Cardiac muscle cell (in vitro differentiated cells and primary cell): ENCODE data around the gene YEATS4. TPM values are rescaled to one million over a fixed set of nuclear protein-coding genes. Genes with fewer than 3 reads are reported as not detected.

Experiments
- DNase-seq, 2 donors: peaks; one replicate each; pipeline versions ENCODE4 v3.0.0 to v3.0.0-alpha.2; 2010 to 2017; ENCODE audit warnings: low read depth in 1 of 2, low spot score in 1 of 2
- H3K27ac ChIP-seq: fragments of 200-600 bp; sonication (generic); 2 replicates; pipeline ENCODE4 v1.5.1; 2016
- H3K27me3 ChIP-seq: fragments of 200-600 bp; sonication (generic); 2 replicates; pipeline ENCODE4 v1.6.0; 2016; ENCODE audit warnings: control low read depth
- H3K36me3 ChIP-seq: fragments of 200-600 bp; sonication (generic); 2 replicates; pipeline ENCODE4 v1.5.1; 2016; ENCODE audit warnings: control low read depth
- H3K4me1 ChIP-seq: fragments of 200-600 bp; sonication (generic); 2 replicates; pipeline ENCODE4 v1.8.1; 2017; ENCODE audit warnings: low read depth, mild to moderate bottlenecking, mixed run types
- H3K4me3 ChIP-seq: fragments of 200-600 bp; sonication (generic); 2 replicates; pipeline ENCODE4 v1.5.1; 2016; ENCODE audit warnings: mild to moderate bottlenecking
- H3K9me3 ChIP-seq: fragments of 200-600 bp; sonication (generic); 2 replicates; pipeline ENCODE4 v1.5.1; 2017; ENCODE audit warnings: low read depth, mild to moderate bottlenecking, control low read depth
- CTCF ChIP-seq: IDR thresholded peaks from 2 replicates; pipeline ENCODE4 v1.5.1; 2012; ENCODE audit warnings: low read depth, mild to moderate bottlenecking, low read length
- polyA plus RNA-seq: library from polyadenylated mRNA; unstranded; fragments of >200 nt; fragmentation: Nextera tagmentation; extraction: Ambion mirVana; gene quantifications from 2 replicates; pipeline ENCODE4 v1.2.1, GENCODE V29; 2016
- total RNA-seq: library from RNA; depleted of rRNA; stranded (reverse); fragments of >200 nt; gene quantifications from 2 replicates; pipeline ENCODE4 v1.2.3, GENCODE V29; 2016

YEATS4 gene
- total and polyA plus RNA-seq, 2 experiments from 2014 or later: 29.6 to 129 TPM

DNA sequence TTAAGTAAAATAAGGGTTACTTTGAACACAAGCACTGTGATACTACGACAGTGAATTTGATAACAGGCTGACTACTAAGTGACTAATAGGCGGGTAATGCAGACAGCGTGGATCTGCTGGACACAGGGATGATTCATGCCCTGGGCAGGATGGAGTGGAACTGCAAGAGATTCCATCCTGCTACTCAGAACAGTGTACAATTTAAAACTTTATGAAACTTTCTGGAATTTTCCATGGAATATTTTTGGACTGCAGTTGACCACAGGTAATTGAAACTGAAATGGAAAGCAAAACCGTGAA lies 46.0 kb downstream of the YEATS4 start:
- Histone ChIP-seq H3K27ac (no peak overlapping the region), H3K4me3 (no peak overlapping the region), H3K9me3 (no peaks in the 10 kb centered on the region), H3K27me3 (no peaks in the 10 kb centered on the region), H3K36me3 (no peaks in the 10 kb centered on the region), H3K4me1 (no peaks in the 10 kb centered on the region)
- no peak for TF ChIP-seq CTCF
- peak in 1 of 2 donors; percentile 95 for DNase-seq

- DNase-seq: no peak
- no peak overlapping the region for H3K4me3 ChIP-seq
- H3K9me3 ChIP-seq: no peaks in the 10 kb centered on the region
- H3K27ac ChIP-seq: no peak overlapping the region
- TF ChIP-seq CTCF: no peak
- no peaks in the 10 kb centered on the region for H3K4me1 ChIP-seq
- H3K36me3 ChIP-seq: no peaks in the 10 kb centered on the region
- no peaks in the 10 kb centered on the region for H3K27me3 ChIP-seq
These were observed 46.7 kb downstream of the YEATS4 start for GRCh38 chr12:69406217-69406616.

- no peak overlapping the region for H3K4me3 ChIP-seq
- H3K4me1 ChIP-seq: no peaks in the 10 kb centered on the region
- no peak for DNase-seq
- no peaks in the 10 kb centered on the region for H3K9me3 ChIP-seq
- no peaks in the 10 kb centered on the region for H3K27me3 ChIP-seq
- no peaks in the 10 kb centered on the region for H3K36me3 ChIP-seq
- TF ChIP-seq CTCF: no peak
- no peak overlapping the region for H3K27ac ChIP-seq
These were observed 51.0 kb downstream of the YEATS4 start for GRCh38 chr12:69410571-69410970.

DNA sequence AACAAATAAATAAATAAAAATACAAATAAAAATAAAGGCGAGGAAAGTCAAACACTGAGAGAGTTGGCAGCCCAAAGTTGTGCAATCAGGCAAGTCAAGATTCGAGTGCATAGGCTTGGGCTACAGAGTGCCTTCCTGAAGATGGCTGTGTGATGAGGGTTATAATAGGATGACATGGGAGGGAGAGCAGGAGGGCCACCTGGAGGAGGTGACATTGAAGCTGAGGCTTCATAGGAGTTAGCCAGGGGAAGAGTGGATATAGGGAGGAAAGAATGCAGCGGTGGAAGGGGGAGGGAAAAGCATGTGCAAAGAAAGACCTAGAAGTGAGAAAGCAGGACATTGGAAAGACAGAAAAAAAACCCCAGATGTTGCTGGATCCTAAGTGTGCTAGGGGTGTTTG lies 53.1 kb downstream of the YEATS4 start:
- Histone ChIP-seq H3K27ac (no peak overlapping the region), H3K27me3 (no peaks in the 10 kb centered on the region), H3K9me3 (no peaks in the 10 kb centered on the region), H3K36me3 (no peaks in the 10 kb centered on the region), H3K4me3 (no peak overlapping the region), H3K4me1 (peaks cover 10% of the 10 kb centered on the region)
- no peak for TF ChIP-seq CTCF
- no peak for DNase-seq

DNA sequence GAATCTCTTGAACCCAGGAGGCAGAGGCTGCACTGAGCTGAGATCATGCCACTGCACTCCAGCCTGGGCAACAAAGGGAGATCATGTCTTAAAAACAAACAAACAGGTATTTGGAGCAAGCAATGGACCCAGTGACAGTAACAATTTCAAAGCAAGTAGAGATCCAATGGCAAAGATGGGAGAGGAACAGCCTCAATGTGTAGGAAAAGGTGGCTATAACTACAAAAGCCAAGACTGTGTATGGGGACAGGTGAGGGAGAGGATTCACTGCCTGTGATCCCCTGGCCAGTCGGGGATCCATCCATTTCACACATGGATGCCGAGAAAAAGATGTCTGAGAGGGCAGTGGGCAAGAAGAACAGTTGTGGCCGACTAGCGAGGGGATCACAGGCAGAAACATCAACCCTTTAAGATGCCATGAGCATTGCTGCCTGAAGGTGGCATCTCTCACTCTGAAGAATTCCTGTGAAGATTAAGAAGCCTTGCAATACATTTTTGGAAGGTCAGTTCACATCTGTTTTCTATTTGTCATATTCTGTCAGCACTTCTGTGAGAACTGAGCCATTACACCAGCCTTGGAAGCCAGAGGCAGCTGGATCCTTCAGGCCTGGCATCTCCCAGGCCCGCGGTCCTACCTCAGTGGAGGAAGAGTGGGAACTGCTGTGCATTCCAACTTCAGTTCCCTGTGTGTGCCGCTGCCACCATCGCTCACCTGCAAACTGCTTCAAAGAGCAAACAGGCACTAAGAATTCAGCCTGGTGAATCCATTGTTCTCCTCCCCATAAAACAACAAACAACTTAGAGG lies 56.1 kb downstream of the YEATS4 start:
- peak; percentile 81 to 95 for DNase-seq
- Histone ChIP-seq H3K4me3 (no peak overlapping the region), H3K27ac (peak overlapping the region; percentile 63)

More for the DNA sequence above, 56.1 kb downstream of the YEATS4 start:
- peaks cover 16% of the 10 kb centered on the region for H3K4me1 ChIP-seq
- no peaks in the 10 kb centered on the region for H3K9me3 ChIP-seq
- H3K27me3 ChIP-seq: no peaks in the 10 kb centered on the region
- no peaks in the 10 kb centered on the region for H3K36me3 ChIP-seq
- TF ChIP-seq CTCF: peak; percentile 89
